SK-N-SH (cell line): ENCODE measurements around the gene OR1M1. TPM values are rescaled to one million over a fixed set of nuclear protein-coding genes. Genes with fewer than 3 reads are reported as not detected.

Experiments used
- CTCF ChIA-PET: fragments of 300-600, 350-600 bp; formaldehyde crosslinking; extraction: SDS; loops from one replicate; lab custom pipeline; 2021; lab: Yijun Ruan, JAX
- POLR2A ChIA-PET: fragments of 350-600 bp; sonication (Branson Sonifier 250); formaldehyde crosslinking; extraction: SDS; loops from one replicate; lab custom pipeline; 2020; ENCODE audit warnings: antibody characterized with exemption, inconsistent platforms; lab: Yijun Ruan, JAX
- DNase-seq: peaks from one replicate; pipeline ENCODE4 v3.0.0; 2012
- H2AFZ ChIP-seq: fragments of 200-600 bp; sonication (generic); 2 replicates; pipeline ENCODE4 v1.8.1; 2016; ENCODE audit warnings: antibody characterized with exemption, mild to moderate bottlenecking, low read depth
- H3F3A ChIP-seq: fragments of 200-600 bp; sonication (generic); replicated peaks from 2 replicates; pipeline ENCODE3; 2016; ENCODE audit warnings: antibody characterized with exemption, mild to moderate bottlenecking; ENCODE audit not compliant: insufficient read depth
- H3K27ac ChIP-seq, 2 experiments: fragments of 200-500 bp in 1 of 2; fragments of 200-600 bp in 1 of 2; sonication (Bioruptor generic) in 1 of 2; sonication (generic), shearing (Covaris generic) in 1 of 2; 2 replicates each; pipeline versions ENCODE4 v1.5.1 to v1.6.1; 2014 to 2016; ENCODE audit warnings: low read depth in 2 of 2, inconsistent platforms in 1 of 2, low read length in 1 of 2, mild to moderate bottlenecking in 1 of 2, mixed read lengths in 1 of 2
- H3K27me3 ChIP-seq: fragments of 200-600 bp; sonication (generic), shearing (Covaris generic); 2 replicates; pipeline ENCODE4 v1.6.1; 2016; ENCODE audit warnings: mixed run types; ENCODE audit not compliant: insufficient read depth
- H3K36me3 ChIP-seq, 2 experiments: fragments of 200-500 bp in 1 of 2; fragments of 200-600 bp in 1 of 2; sonication (Bioruptor generic) in 1 of 2; sonication (generic) in 1 of 2; replicated peaks in 1 of 2; 2 replicates each; pipeline versions ENCODE3 to v1.5.1; 2014 to 2016; ENCODE audit warnings: low read length in 1 of 2, mild to moderate bottlenecking in 1 of 2; ENCODE audit not compliant: insufficient read depth in 2 of 2, control insufficient read depth in 1 of 2
- H3K4me1 ChIP-seq, 2 experiments: fragments of 200-500 bp in 1 of 2; fragments of 200-600 bp in 1 of 2; sonication (Bioruptor generic) in 1 of 2; sonication (generic), shearing (Covaris generic) in 1 of 2; 2 replicates each; pipeline versions ENCODE4 v1.5.1 to v1.6.1; 2014 to 2016; ENCODE audit warnings: low read depth in 1 of 2, low read length in 1 of 2, mixed run types in 1 of 2; ENCODE audit not compliant: insufficient read depth in 2 of 2, control insufficient read depth in 1 of 2
- H3K4me2 ChIP-seq: fragments of 200-600 bp; sonication (generic), shearing (Covaris generic); 2 replicates; pipeline ENCODE4 v1.6.1; 2017; ENCODE audit warnings: mixed run types
- H3K4me3 ChIP-seq, 2 experiments: fragments of 200-500 bp in 1 of 2; fragments of 200-600 bp in 1 of 2; sonication (Bioruptor generic) in 1 of 2; sonication (generic), shearing (Covaris generic) in 1 of 2; 2 replicates each; pipeline versions ENCODE4 v1.5.1 to v1.8.1; 2014 to 2016; ENCODE audit warnings: low read depth in 2 of 2, inconsistent platforms in 1 of 2, low read length in 1 of 2, mild to moderate bottlenecking in 1 of 2, mixed read lengths in 1 of 2, moderate library complexity in 1 of 2
- H3K79me2 ChIP-seq: fragments of 200-600 bp; sonication (generic); 2 replicates; pipeline ENCODE4 v1.8.1; 2017; ENCODE audit warnings: mild to moderate bottlenecking; ENCODE audit not compliant: insufficient read depth
- H3K9ac ChIP-seq: fragments of 200-600 bp; sonication (generic); 2 replicates; pipeline ENCODE4 v1.6.1; 2017; ENCODE audit warnings: mixed run types
- H3K9me2 ChIP-seq: fragments of 200-600 bp; sonication (generic); 2 replicates; pipeline ENCODE4 v1.6.1; 2017; ENCODE audit warnings: mixed run types
- H3K9me3 ChIP-seq: fragments of 200-600 bp; sonication (generic); 2 replicates; pipeline ENCODE4 v1.6.1; 2017; ENCODE audit warnings: mixed run types, mild to moderate bottlenecking, moderate library complexity
- H4K20me1 ChIP-seq: fragments of 200-600 bp; sonication (generic); 2 replicates; pipeline ENCODE4 v1.6.1; 2017; ENCODE audit warnings: mild to moderate bottlenecking, mixed run types; ENCODE audit not compliant: insufficient read depth
- CHD2 ChIP-seq: fragments of 150-350 bp; IDR thresholded peaks from 2 replicates; pipeline ENCODE4 v1.6.1; 2018; ENCODE audit warnings: low read length; ENCODE audit not compliant: partially characterized antibody
- ELF1 ChIP-seq: IDR thresholded peaks from 2 replicates; pipeline ENCODE4 v1.4.0; 2012
- EZH2phosphoT487 ChIP-seq: fragments of 200-600 bp; sonication (generic); IDR thresholded peaks from 2 replicates; pipeline ENCODE4 v1.6.1; 2017; ENCODE audit warnings: low read depth, mixed run types, mild to moderate bottlenecking, antibody characterized with exemption, moderate library complexity, borderline replicate concordance
- FOSL2 ChIP-seq: IDR thresholded peaks from 2 replicates; pipeline ENCODE4 v1.4.0; 2012; ENCODE audit warnings: low read depth, mild to moderate bottlenecking, moderate library complexity, borderline replicate concordance
- FOXJ3 ChIP-seq: sonication (generic); formaldehyde crosslinking; IDR thresholded peaks from 2 replicates; pipeline ENCODE4 v1.5.1; 2020; ENCODE audit warnings: mild to moderate bottlenecking, missing genetic modification reagents
- FOXM1 ChIP-seq: IDR thresholded peaks from 2 replicates; pipeline ENCODE4 v1.4.0; 2012; ENCODE audit warnings: low read depth, mild to moderate bottlenecking
- GABPA ChIP-seq: IDR thresholded peaks from 2 replicates; pipeline ENCODE4 v1.4.0; 2012; ENCODE audit warnings: low read depth, mild to moderate bottlenecking
- GATA2 ChIP-seq: sonication (generic); formaldehyde crosslinking; IDR thresholded peaks from 2 replicates; pipeline ENCODE4 v1.5.0; 2020; ENCODE audit warnings: mild to moderate bottlenecking, missing genetic modification reagents
- JUND ChIP-seq: IDR thresholded peaks from 2 replicates; pipeline ENCODE4 v1.4.0; 2012
- MEF2A ChIP-seq: IDR thresholded peaks from 2 replicates; pipeline ENCODE4 v1.4.0; 2012; ENCODE audit warnings: low read depth, borderline replicate concordance
- MXI1 ChIP-seq: IDR thresholded peaks from 2 replicates; pipeline ENCODE4 v1.6.1; 2012; ENCODE audit warnings: mild to moderate bottlenecking, low read depth, low read length, improper control_type of control experiment
- PBX3 ChIP-seq: IDR thresholded peaks from 2 replicates; pipeline ENCODE4; 2012
- POLR2AphosphoS5 ChIP-seq: IDR thresholded peaks from 2 replicates; pipeline ENCODE4 v1.6.1; 2012; ENCODE audit warnings: low read depth, low read length
- RAD21 ChIP-seq: IDR thresholded peaks from 2 replicates; pipeline ENCODE4 v1.6.1; 2012; ENCODE audit warnings: mild to moderate bottlenecking, low read length
- RCOR1 ChIP-seq: fragments of 150-350 bp; IDR thresholded peaks from 2 replicates; pipeline ENCODE4 v1.6.1; 2017; ENCODE audit warnings: antibody characterized with exemption, low read length
- RXRA ChIP-seq: IDR thresholded peaks from 2 replicates; pipeline ENCODE4 v1.4.0; 2012; ENCODE audit warnings: low read depth, mild to moderate bottlenecking, borderline replicate concordance
- SMC3 ChIP-seq: IDR thresholded peaks from 2 replicates; pipeline ENCODE4 v1.6.1; 2012; ENCODE audit warnings: low read depth, low read length, improper control_type of control experiment
- TEAD4 ChIP-seq: IDR thresholded peaks from 2 replicates; pipeline ENCODE4 v1.4.0; 2012; ENCODE audit warnings: mild to moderate bottlenecking, borderline replicate concordance; ENCODE audit not compliant: insufficient read depth
- YY1 ChIP-seq: IDR thresholded peaks from 2 replicates; pipeline ENCODE4 v1.4.0; 2012; ENCODE audit warnings: low read depth, mild to moderate bottlenecking
- WGBS: methylation state at CpG from one replicate; pipeline ENCODE4 v1.1.6; 2017; ENCODE audit warnings: low lambda C conversion rate; 5-methylcytosine and 5-hydroxymethylcytosine counted together
- polyA plus RNA-seq, 3 experiments: library from polyadenylated mRNA; depleted of rRNA; stranded (reverse); fragments of >200 nt; gene quantifications; 2 replicates each; pipeline ENCODE4 v1.2.3, GENCODE V29; 2012
- TF ChIP-seq, protein P1 (sequence below): fragments of 150-350 bp; IDR thresholded peaks from 2 replicates; pipeline ENCODE4 v1.6.1; 2016; ENCODE audit warnings: mild to moderate bottlenecking, low read depth, low read length
- TF ChIP-seq, protein P2 (sequence below): fragments of 150-350 bp; IDR thresholded peaks from 2 replicates; pipeline ENCODE4 v1.6.1; 2017; ENCODE audit warnings: antibody characterized with exemption, low read length, low read depth, borderline replicate concordance
- TF ChIP-seq, protein P3 (sequence below): IDR thresholded peaks from 2 replicates; pipeline ENCODE4 v1.4.0; 2012; ENCODE audit warnings: low read depth, borderline replicate concordance
- TF ChIP-seq, protein P4 (sequence below): IDR thresholded peaks from 2 replicates; pipeline ENCODE4 v1.6.1; 2012; ENCODE audit warnings: mild to moderate bottlenecking, low read depth, low read length, moderate library complexity

The OR1M1 gene
- polyA plus RNA-seq, 1 of the 3 experiments (the other 2 are of a cell fraction), result not detected

- Histone ChIP-seq H3K4me3 (no peak overlapping the region), H4K20me1 (no peaks in the 10 kb centered on the region), H3K36me3 (no peaks in the 10 kb centered on the region), H3K27ac (peak overlapping the region in 1 of 2 experiments; percentile 49; a peak in 3 of 4 replicates), H3K79me2 (no peaks in the 10 kb centered on the region), H3K9me2 (no peaks in the 10 kb centered on the region), H3K9me3 (no peaks in the 10 kb centered on the region), H3K9ac (no peak overlapping the region; the same call in 1 of the 2 replicates), H3K4me2 (peak overlapping the region; percentile 39; the same call in 1 of the 2 replicates), H3K4me1 (peaks cover 0 to 9% of the 10 kb centered on the region in 2 experiments; a peak in 2 of 4 replicates), H3K27me3 (no peaks in the 10 kb centered on the region; the same call in 1 of the 2 replicates), H3F3A (peaks cover 10% of the 10 kb centered on the region), H2AFZ (peak overlapping the region; percentile 37; the same call in 1 of the 2 replicates)
- 7% methylated on average over 13 of the region's 16 CpGs for WGBS
- DNase-seq, result peak; percentile 30
- ChIA-PET CTCF (interaction anchor here (0.5 to 0.6 kb wide), 2 partner anchors 194 to 460 kb away, joined by 3 to 4 read pairs; no protein-coding TSS in a partner anchor), POLR2A (no interaction called here)
- no peak; the same call in 1 of the 2 replicates for TF ChIP-seq YY1
- TF ChIP-seq FOXM1, result no peak; the same call in 1 of the 2 replicates
- TF ChIP-seq GATA2 (CRISPR knock-in tag), result no peak
- TF ChIP-seq, protein P1, sequence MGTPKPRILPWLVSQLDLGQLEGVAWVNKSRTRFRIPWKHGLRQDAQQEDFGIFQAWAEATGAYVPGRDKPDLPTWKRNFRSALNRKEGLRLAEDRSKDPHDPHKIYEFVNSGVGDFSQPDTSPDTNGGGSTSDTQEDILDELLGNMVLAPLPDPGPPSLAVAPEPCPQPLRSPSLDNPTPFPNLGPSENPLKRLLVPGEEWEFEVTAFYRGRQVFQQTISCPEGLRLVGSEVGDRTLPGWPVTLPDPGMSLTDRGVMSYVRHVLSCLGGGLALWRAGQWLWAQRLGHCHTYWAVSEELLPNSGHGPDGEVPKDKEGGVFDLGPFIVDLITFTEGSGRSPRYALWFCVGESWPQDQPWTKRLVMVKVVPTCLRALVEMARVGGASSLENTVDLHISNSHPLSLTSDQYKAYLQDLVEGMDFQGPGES, result no peak
- TF ChIP-seq, protein P2, sequence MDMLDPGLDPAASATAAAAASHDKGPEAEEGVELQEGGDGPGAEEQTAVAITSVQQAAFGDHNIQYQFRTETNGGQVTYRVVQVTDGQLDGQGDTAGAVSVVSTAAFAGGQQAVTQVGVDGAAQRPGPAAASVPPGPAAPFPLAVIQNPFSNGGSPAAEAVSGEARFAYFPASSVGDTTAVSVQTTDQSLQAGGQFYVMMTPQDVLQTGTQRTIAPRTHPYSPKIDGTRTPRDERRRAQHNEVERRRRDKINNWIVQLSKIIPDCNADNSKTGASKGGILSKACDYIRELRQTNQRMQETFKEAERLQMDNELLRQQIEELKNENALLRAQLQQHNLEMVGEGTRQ, result no peak
- no peak for TF ChIP-seq MXI1
- TF ChIP-seq, protein P3, sequence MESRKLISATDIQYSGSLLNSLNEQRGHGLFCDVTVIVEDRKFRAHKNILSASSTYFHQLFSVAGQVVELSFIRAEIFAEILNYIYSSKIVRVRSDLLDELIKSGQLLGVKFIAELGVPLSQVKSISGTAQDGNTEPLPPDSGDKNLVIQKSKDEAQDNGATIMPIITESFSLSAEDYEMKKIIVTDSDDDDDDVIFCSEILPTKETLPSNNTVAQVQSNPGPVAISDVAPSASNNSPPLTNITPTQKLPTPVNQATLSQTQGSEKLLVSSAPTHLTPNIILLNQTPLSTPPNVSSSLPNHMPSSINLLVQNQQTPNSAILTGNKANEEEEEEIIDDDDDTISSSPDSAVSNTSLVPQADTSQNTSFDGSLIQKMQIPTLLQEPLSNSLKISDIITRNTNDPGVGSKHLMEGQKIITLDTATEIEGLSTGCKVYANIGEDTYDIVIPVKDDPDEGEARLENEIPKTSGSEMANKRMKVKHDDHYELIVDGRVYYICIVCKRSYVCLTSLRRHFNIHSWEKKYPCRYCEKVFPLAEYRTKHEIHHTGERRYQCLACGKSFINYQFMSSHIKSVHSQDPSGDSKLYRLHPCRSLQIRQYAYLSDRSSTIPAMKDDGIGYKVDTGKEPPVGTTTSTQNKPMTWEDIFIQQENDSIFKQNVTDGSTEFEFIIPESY, result peak; percentile 63; the same call in 1 of the 2 replicates
- peak; percentile 44 for TF ChIP-seq TEAD4
- TF ChIP-seq POLR2AphosphoS5, result peak; percentile 60; the same call in 1 of the 2 replicates
- TF ChIP-seq JUND, result peak; percentile 99
- no peak for TF ChIP-seq EZH2phosphoT487
- 0 out of 2 replicates have a peak, but pooled peaks have one; percentile 62 for TF ChIP-seq RXRA
- no peak for TF ChIP-seq CHD2
- TF ChIP-seq RAD21, result no peak
- peak; percentile 99 for TF ChIP-seq FOSL2
- TF ChIP-seq SMC3, result no peak
- TF ChIP-seq GABPA, result no peak
- TF ChIP-seq ELF1, result 0 out of 2 replicates have a peak, but pooled peaks have one; percentile 18
- TF ChIP-seq MEF2A, result no peak; the same call in 1 of the 2 replicates
- TF ChIP-seq, protein P4, sequence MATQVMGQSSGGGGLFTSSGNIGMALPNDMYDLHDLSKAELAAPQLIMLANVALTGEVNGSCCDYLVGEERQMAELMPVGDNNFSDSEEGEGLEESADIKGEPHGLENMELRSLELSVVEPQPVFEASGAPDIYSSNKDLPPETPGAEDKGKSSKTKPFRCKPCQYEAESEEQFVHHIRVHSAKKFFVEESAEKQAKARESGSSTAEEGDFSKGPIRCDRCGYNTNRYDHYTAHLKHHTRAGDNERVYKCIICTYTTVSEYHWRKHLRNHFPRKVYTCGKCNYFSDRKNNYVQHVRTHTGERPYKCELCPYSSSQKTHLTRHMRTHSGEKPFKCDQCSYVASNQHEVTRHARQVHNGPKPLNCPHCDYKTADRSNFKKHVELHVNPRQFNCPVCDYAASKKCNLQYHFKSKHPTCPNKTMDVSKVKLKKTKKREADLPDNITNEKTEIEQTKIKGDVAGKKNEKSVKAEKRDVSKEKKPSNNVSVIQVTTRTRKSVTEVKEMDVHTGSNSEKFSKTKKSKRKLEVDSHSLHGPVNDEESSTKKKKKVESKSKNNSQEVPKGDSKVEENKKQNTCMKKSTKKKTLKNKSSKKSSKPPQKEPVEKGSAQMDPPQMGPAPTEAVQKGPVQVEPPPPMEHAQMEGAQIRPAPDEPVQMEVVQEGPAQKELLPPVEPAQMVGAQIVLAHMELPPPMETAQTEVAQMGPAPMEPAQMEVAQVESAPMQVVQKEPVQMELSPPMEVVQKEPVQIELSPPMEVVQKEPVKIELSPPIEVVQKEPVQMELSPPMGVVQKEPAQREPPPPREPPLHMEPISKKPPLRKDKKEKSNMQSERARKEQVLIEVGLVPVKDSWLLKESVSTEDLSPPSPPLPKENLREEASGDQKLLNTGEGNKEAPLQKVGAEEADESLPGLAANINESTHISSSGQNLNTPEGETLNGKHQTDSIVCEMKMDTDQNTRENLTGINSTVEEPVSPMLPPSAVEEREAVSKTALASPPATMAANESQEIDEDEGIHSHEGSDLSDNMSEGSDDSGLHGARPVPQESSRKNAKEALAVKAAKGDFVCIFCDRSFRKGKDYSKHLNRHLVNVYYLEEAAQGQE, result peak; percentile 61; the same call in 1 of the 2 replicates
- TF ChIP-seq PBX3, result peak; percentile 80
- TF ChIP-seq FOXJ3 (CRISPR knock-in tag), result no peak
- TF ChIP-seq RCOR1, result no peak
Observed at GRCh38 chr19:9075064-9075949, 11.6 kb upstream of the OR1M1 start.
